ENCODE measurements around the gene KREMEN2. TPM values are rescaled to one million over a fixed set of nuclear protein-coding genes. Genes with fewer than 3 reads are reported as not detected.

Gene KREMEN2
- total and polyA plus RNA-seq, 2 of the 13 experiments (the other 11 are each of a cell fraction or from before 2014, with no cell fraction given): 0.48 to 1.2 TPM

- TF ChIP-seq GATAD2A (CRISPR knock-in tag; IDR thresholded peaks at IDR 0.05) (peak; percentile 32; the same call in 1 of the 2 replicates), ZNF724P (CRISPR knock-in tag; IDR thresholded peaks at IDR 0.05; ENCODE audit: borderline replicate concordance) (no peak), TERF1 (CRISPR knock-in tag; IDR thresholded peaks at IDR 0.05) (no peak), ZNF639 (CRISPR knock-in tag; conservative IDR thresholded peaks at IDR 0.05) (no peak; the same call in 1 of the 2 replicates), PRDM4 (CRISPR knock-in tag; IDR thresholded peaks at IDR 0.05; ENCODE audit: borderline replicate concordance) (no peak), IKZF1 (IDR thresholded peaks at IDR 0.05) (no peak), MTA1 (CRISPR knock-in tag; IDR thresholded peaks at IDR 0.05; ENCODE audit: borderline replicate concordance) (no peak), PBX3 (CRISPR knock-in tag; IDR thresholded peaks at IDR 0.05; ENCODE audit: borderline replicate concordance) (no peak), RFX3 (CRISPR knock-in tag; IDR thresholded peaks at IDR 0.05) (no peak), ZNF503 (CRISPR knock-in tag; IDR thresholded peaks at IDR 0.05) (no peak), BORCS8-MEF2B (CRISPR knock-in tag; IDR thresholded peaks at IDR 0.05) (no peak), ZMYM2 (CRISPR knock-in tag; IDR thresholded peaks at IDR 0.05) (peak; percentile 95), MATR3 (CRISPR knock-in tag; IDR thresholded peaks at IDR 0.05) (no peak), ZNF253 (CRISPR knock-in tag; IDR thresholded peaks at IDR 0.05; ENCODE audit: borderline replicate concordance) (no peak), ZNF619 (CRISPR knock-in tag; IDR thresholded peaks at IDR 0.05) (no peak), FOXA1 (IDR thresholded peaks at IDR 0.05) (no peak), FOXA1 (CRISPR knock-in tag; IDR thresholded peaks at IDR 0.05) (no peak), KDM3A (CRISPR knock-in tag; IDR thresholded peaks at IDR 0.05; ENCODE audit: low read depth) (peak; percentile 55; the same call in 1 of the 2 replicates), ZNF138 (CRISPR knock-in tag; IDR thresholded peaks at IDR 0.05; ENCODE audit: low read depth) (no peak), ZNF124 (CRISPR knock-in tag; IDR thresholded peaks at IDR 0.05) (no peak)
Measured at GRCh38 chr16:2981177-2981898, 17.3 kb downstream of the KREMEN2 start (continued).

All from HepG2 (cell line).